NCI-H460 (cell line): ENCODE measurements around the gene APOL2. TPM values are rescaled to one million over a fixed set of nuclear protein-coding genes. Genes with fewer than 3 reads are reported as not detected.
A peak's percentile ranks its signal among the peaks of the same experiment; 100 is the strongest.
"Not testable (repeated sequence)": the region's sequence is repeated elsewhere in the genome, so short reads cannot be mapped to it uniquely, and the experiment has no call there.

Experiments
- DNase-seq: peaks from one replicate; pipeline ENCODE4 v3.0.0-alpha.2; 2016; ENCODE audit warnings: low read depth; ENCODE audit errors: extremely low read depth
- total RNA-seq: library from RNA; depleted of rRNA; stranded (reverse); fragments of >200 nt; shearing (Covaris generic); gene quantifications from 2 replicates; pipeline ENCODE4 v1.2.3, GENCODE V29; 2014

Gene APOL2
- total RNA-seq, 1 experiment from 2014 or later = 17.7 TPM

GRCh38 chr22:36263886-36264664 lies 24.7 kb upstream of the APOL2 start:
- not testable (repeated sequence) for DNase-seq

GRCh38 chr22:36263216-36263673 lies 23.9 kb upstream of the APOL2 start:
- DNase-seq = not testable (repeated sequence)

- not testable (repeated sequence) for DNase-seq
Observed at GRCh38 chr22:36262307-36262706, 23.0 kb upstream of the APOL2 start.

GRCh38 chr22:36261675-36262074 lies 22.3 kb upstream of the APOL2 start:
- DNase-seq = not testable (repeated sequence)

- no peak for DNase-seq
Observed at GRCh38 chr22:36259615-36260300, 20.4 kb upstream of the APOL2 start.

GRCh38 chr22:36258701-36259614 lies 19.6 kb upstream of the APOL2 start:
- no peak for DNase-seq

GRCh38 chr22:36257948-36258670 lies 18.8 kb upstream of the APOL2 start:
- DNase-seq = no peak

GRCh38 chr22:36257308-36257707 lies 18.0 kb upstream of the APOL2 start:
- no peak for DNase-seq

- no peak for DNase-seq
Observed at GRCh38 chr22:36256478-36256877, 17.2 kb upstream of the APOL2 start.

GRCh38 chr22:36255572-36255971 lies 16.2 kb upstream of the APOL2 start:
- DNase-seq = not testable (repeated sequence)

GRCh38 chr22:36253523-36254490 lies 14.5 kb upstream of the APOL2 start:
- DNase-seq = no peak

GRCh38 chr22:36252754-36253522 lies 13.6 kb upstream of the APOL2 start, which contains the start of gene APOL1:
Gene APOL1 (plus strand): TSS chr22:36253133. CDS start chr22:36254956, 1,823 bp downstream.
- peak; percentile 26 for DNase-seq

GRCh38 chr22:36251979-36252608 lies 12.8 kb upstream of the APOL2 start:
- not testable (repeated sequence) for DNase-seq

- not testable (repeated sequence) for DNase-seq
Observed at GRCh38 chr22:36250292-36250960, 11.1 kb upstream of the APOL2 start.

- DNase-seq = no peak
Observed at GRCh38 chr22:36249160-36249559, 9.8 kb upstream of the APOL2 start.

- DNase-seq = no peak
Observed at GRCh38 chr22:36247955-36248354, 8.6 kb upstream of the APOL2 start.

- DNase-seq = no peak
Observed at GRCh38 chr22:36246718-36247117, 7.4 kb upstream of the APOL2 start.
